ENCODE data around the gene EYS.

EYS gene

GRCh38 chr6:65709099-65709830, 2.2 kb upstream of the EYS start:
- no peak for TF ChIP-seq CTCF (IDR thresholded peaks at IDR 0.05)
- H3K4me3 ChIP-seq: no peak overlapping the region
- no peak for DNase-seq (ENCODE audit: low spot score)

GRCh38 chr6:65708162-65708561, 1.1 kb upstream of the EYS start:
- no peak for TF ChIP-seq CTCF (IDR thresholded peaks at IDR 0.05)
- Histone ChIP-seq H3K27ac (no peak overlapping the region), H3K4me3 (no peak overlapping the region)
- no peak for DNase-seq (ENCODE audit: low spot score)

More at GRCh38 chr6:65709099-65709830, 2.2 kb upstream of the EYS start:
- H3K27ac ChIP-seq: no peak overlapping the region

DNA sequence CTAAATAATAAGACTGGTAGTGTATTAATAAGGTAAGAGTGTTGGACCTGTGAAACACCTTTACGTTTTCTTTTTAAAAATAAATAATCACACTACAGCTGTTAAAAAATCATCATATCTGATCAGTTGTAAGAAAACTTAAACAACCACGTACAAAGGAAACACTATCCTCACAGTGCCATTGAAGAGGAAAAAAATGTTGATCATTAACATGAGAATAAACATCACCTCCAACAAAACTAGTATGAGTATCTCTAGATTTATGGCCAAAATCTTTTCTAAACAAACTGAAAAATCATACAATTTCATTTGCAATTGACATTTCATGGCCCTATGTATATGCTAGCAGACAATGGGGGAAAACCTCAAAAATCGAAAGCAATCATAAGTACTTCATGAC, 590 bp downstream of the EYS start:
- TF ChIP-seq CTCF (IDR thresholded peaks at IDR 0.05): no peak
- no peak overlapping the region for H3K27ac ChIP-seq
- no peak for DNase-seq (ENCODE audit: low spot score)
- no peak overlapping the region for H3K4me3 ChIP-seq

- DNase-seq (ENCODE audit: low spot score): no peak
- no peak overlapping the region for H3K27ac ChIP-seq
- no peak overlapping the region for H3K4me3 ChIP-seq
- no peak for TF ChIP-seq CTCF (IDR thresholded peaks at IDR 0.05)
Measured at GRCh38 chr6:65701325-65701724, 5.7 kb downstream of the EYS start.

- TF ChIP-seq CTCF (IDR thresholded peaks at IDR 0.05): no peak
Measured at GRCh38 chr6:65700561-65700960, 6.5 kb downstream of the EYS start.

DNA sequence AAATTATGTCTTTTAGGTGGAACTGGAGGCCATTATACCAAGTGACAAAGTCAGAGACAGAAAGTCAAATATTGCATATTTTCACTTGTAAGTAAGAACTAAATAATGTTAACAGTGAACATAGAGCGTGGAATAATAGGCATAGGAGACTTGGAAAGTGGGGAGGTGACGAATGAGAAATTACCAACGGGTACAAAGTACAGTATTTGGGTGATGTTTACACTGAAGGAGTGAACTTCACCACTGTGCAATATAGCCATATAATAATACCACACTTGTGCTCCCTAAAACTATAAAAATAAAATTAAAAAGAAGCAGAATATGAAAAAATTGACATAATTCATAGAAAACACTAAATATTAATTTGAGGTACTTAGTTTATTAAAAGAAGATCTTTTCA, 14.9 kb downstream of the EYS start:
- no peak for TF ChIP-seq CTCF (IDR thresholded peaks at IDR 0.05)
- Histone ChIP-seq H3K4me3 (no peak overlapping the region), H3K27ac (no peak overlapping the region)
- DNase-seq (ENCODE audit: low spot score): no peak

More at GRCh38 chr6:65700561-65700960, 6.5 kb downstream of the EYS start:
- H3K27ac ChIP-seq: no peak overlapping the region
- no peak overlapping the region for H3K4me3 ChIP-seq
- DNase-seq (ENCODE audit: low spot score): no peak

DNA sequence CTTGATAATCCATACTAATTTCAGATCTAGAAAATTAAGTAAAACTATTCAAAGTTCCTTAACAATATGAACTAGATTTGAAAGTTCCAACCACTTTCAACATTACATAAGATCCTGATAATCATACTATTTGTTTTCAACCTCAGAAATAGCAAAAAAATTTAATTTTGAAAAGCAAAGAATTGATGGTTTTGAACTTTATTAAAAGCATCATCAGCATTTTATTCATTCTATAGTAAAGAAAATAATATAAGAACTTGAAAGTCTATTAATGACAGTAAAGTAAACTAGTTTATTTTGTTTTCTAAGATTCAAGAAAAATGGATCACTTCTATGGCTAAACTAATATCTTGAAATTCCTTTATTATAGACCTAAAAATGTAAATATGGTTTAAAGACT, 26.8 kb downstream of the EYS start:
- no peak for TF ChIP-seq CTCF (IDR thresholded peaks at IDR 0.05)
- Histone ChIP-seq H3K4me3 (no peak overlapping the region), H3K27ac (no peak overlapping the region)
- no peak for DNase-seq (ENCODE audit: low spot score)
